CD4-positive, CD25-positive, alpha-beta regulatory T cell (primary cell): ENCODE data around the gene ACTG2. TPM values are rescaled to one million over a fixed set of nuclear protein-coding genes. Genes with fewer than 3 reads are reported as not detected.

Source experiments
- ATAC-seq, 2 donors: fragments of 150-1000 bp; cut with Tn5 transposase; one replicate each; pipeline ENCODE4 v1.10.0; 2021; ENCODE audit warnings: low read depth in 2 of 2, moderate number of reproducible peaks in 2 of 2, moderate library complexity in 1 of 2
- DNase-seq, 3 donors: peaks; one replicate each; pipeline versions ENCODE4 v3.0.0 to v3.0.0-alpha.2; 2012 to 2022; ENCODE audit warnings: mixed read lengths in 1 of 3
- H3K27ac ChIP-seq: one replicate; pipeline ENCODE4 v1.7.0; 2013; ENCODE audit warnings: mild to moderate bottlenecking, low read length; ENCODE audit not compliant: insufficient read depth, poor library complexity, severe bottlenecking
- H3K27me3 ChIP-seq: one replicate; pipeline ENCODE4 v1.7.0; 2013; ENCODE audit warnings: low read length; ENCODE audit not compliant: control insufficient read depth, insufficient read depth
- H3K36me3 ChIP-seq: one replicate; pipeline ENCODE4 v1.7.0; 2013; ENCODE audit warnings: mild to moderate bottlenecking, low read length, moderate library complexity; ENCODE audit not compliant: control insufficient read depth, insufficient read depth
- H3K4me1 ChIP-seq: 2 replicates; pipeline ENCODE4 v1.7.0; 2013; ENCODE audit warnings: mild to moderate bottlenecking, low read length; ENCODE audit not compliant: insufficient read depth, control insufficient read depth, poor library complexity, severe bottlenecking
- H3K4me3 ChIP-seq: one replicate; pipeline ENCODE4 v1.7.0; 2013; ENCODE audit warnings: low read depth, mild to moderate bottlenecking, low read length, moderate library complexity
- H3K9me3 ChIP-seq, 2 experiments: 1 replicate in 1 of 2; 2 replicates in 1 of 2; pipeline ENCODE4 v1.7.0; 2013; ENCODE audit warnings: low read length in 2 of 2, mild to moderate bottlenecking in 1 of 2, moderate library complexity in 1 of 2; ENCODE audit not compliant: control insufficient read depth in 2 of 2
- H3K27ac Mint-ChIP-seq, 3 donors: one replicate each; pipeline ENCODE4 v1.8.0; 2020 to 2022; ENCODE audit warnings: mild to moderate bottlenecking in 3 of 3, mixed read lengths in 3 of 3, moderate library complexity in 2 of 3
- H3K27me3 Mint-ChIP-seq: one replicate; pipeline ENCODE4 v1.8.0; 2022; ENCODE audit warnings: mild to moderate bottlenecking, mixed read lengths
- H3K36me3 Mint-ChIP-seq: one replicate; pipeline ENCODE4 v1.8.0; 2020; ENCODE audit warnings: mixed read lengths
- H3K4me1 Mint-ChIP-seq, 4 donors: one replicate each; pipeline ENCODE4 v1.8.0; 2020 to 2022; ENCODE audit warnings: mixed read lengths in 4 of 4, mild to moderate bottlenecking in 1 of 4
- H3K4me3 Mint-ChIP-seq, 4 donors: one replicate each; pipeline ENCODE4 v1.8.0; 2020 to 2022; ENCODE audit warnings: mild to moderate bottlenecking in 4 of 4, mixed read lengths in 4 of 4, moderate library complexity in 3 of 4
- H3K9me3 Mint-ChIP-seq, 7 donors: one replicate each; pipeline ENCODE4 v1.8.0; 2020 to 2022; ENCODE audit warnings: mixed read lengths in 7 of 7, mild to moderate bottlenecking in 3 of 7, moderate library complexity in 2 of 7
- polyA plus RNA-seq, 4 donors: library from polyadenylated mRNA; unstranded; fragments of 300-500 nt; fragmentation: Illumina TruSeq; gene quantifications; one replicate each; pipeline ENCODE4 v1.2.3, GENCODE V29; 2021
- total RNA-seq: library from RNA; stranded (reverse); gene quantifications from one replicate; pipeline ENCODE4 v1.2.3, GENCODE V29; 2022

ACTG2 gene
- total and polyA plus RNA-seq, 5 donors from 2014 or later = 0.64 to 6.6 (median 2.8) TPM

DNA sequence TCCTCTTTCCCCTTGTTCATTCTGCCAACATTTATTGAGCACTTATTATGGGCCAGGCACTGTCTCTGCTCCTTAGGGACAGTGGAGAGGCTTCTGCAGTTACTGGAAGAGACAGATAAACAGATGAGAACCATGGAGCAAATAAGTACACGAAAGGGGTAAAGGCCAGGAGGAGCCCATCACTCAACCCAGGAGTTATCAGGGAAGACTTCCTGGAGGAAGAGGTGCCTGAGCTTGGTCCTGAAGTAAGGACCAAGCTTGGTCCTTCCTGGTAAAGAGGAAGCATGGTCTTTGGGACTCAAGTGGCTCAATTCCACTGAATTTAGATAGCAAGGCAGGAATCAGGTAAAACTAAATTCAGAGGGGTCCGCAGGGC lies 1.7 kb downstream of the ACTG2 start:
- Histone ChIP-seq H3K4me3 (no peak overlapping the region), H3K27ac (no peak overlapping the region), H3K27me3 (no peaks in the 10 kb centered on the region), H3K9me3 (no peaks in the 10 kb centered on the region), H3K36me3 (no peaks in the 10 kb centered on the region), H3K4me1 (no peaks in the 10 kb centered on the region)
- no peak for ATAC-seq
- peaks cover 0 to 23% (median 4%) of the 10 kb centered on the region in 4 donors for H3K4me1 Mint-ChIP-seq
- no peaks in the 10 kb centered on the region for H3K36me3 Mint-ChIP-seq
- no peak for DNase-seq
- H3K9me3 Mint-ChIP-seq = no peaks in the 10 kb centered on the region
- peaks cover 4% of the 10 kb centered on the region for H3K27me3 Mint-ChIP-seq
- peak overlapping the region; percentile 56 to 83 (median 83) for H3K27ac Mint-ChIP-seq
- H3K4me3 Mint-ChIP-seq = no peak overlapping the region

DNA sequence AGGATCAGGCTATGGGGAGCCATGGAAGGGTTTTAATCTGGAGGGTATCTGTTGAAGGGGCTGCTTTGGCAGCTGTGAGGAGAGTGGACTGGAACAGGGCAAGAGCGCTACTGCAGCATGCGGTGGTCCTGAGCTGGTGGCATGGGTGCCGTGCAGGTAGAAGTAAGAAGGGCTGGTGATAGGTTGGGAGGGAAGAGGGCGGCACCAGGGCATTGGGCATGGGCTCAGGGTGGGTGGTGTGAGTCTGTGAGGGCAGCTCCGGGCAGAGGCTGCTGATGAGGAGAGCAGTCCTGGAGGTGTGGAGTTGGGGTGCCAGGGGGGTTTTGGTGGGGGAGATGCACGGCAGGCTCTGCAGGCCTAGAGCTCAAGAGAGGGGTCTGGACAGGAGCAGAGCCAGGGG lies 2.1 kb downstream of the ACTG2 start:
- H3K9me3 ChIP-seq = no peaks in the 10 kb centered on the region
- Mint-ChIP-seq H3K4me3 (peak overlapping the region in 1 of 4 donors; percentile 44), H3K27me3 (peaks cover 4% of the 10 kb centered on the region)

DNA sequence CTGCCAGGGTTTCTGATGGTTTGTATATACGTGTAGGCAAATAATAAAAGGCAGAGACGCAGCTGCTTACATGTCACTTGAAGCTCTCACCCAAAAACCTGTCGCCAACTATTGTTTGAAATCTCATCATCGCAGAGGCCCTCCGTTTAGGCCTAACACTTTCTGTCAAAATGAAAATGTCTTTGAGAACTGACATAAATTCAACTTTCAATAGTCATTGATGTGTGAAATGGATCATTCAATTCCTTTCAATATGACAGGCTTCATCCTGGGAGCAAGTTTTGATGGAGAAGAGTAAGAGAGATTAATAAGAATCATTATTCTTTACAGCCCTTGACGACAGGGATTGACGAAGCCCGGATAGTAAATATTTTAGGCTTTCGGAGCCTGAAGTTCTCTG lies 2.7 kb downstream of the ACTG2 start:
- Mint-ChIP-seq H3K27me3 (peaks cover 4% of the 10 kb centered on the region), H3K4me3 (no peak overlapping the region), H3K9me3 (no peaks in the 10 kb centered on the region), H3K36me3 (no peaks in the 10 kb centered on the region), H3K27ac (peak overlapping the region in 2 of 3 donors; percentile 63 to 83), H3K4me1 (peaks cover 0 to 23% (median 4%) of the 10 kb centered on the region in 4 donors)
- Histone ChIP-seq H3K27ac (no peak overlapping the region), H3K4me3 (no peak overlapping the region), H3K4me1 (no peaks in the 10 kb centered on the region), H3K36me3 (no peaks in the 10 kb centered on the region), H3K27me3 (no peaks in the 10 kb centered on the region), H3K9me3 (no peaks in the 10 kb centered on the region)
- DNase-seq (no peak), ATAC-seq (no peak)

More for the DNA sequence above, 2.1 kb downstream of the ACTG2 start:
- H3K36me3 Mint-ChIP-seq = no peaks in the 10 kb centered on the region
- ATAC-seq (no peak), DNase-seq (no peak)
- H3K27ac Mint-ChIP-seq = peak overlapping the region; percentile 38 to 83 (median 83)
- no peaks in the 10 kb centered on the region for H3K9me3 Mint-ChIP-seq
- no peak overlapping the region for H3K27ac ChIP-seq
- no peaks in the 10 kb centered on the region for H3K27me3 ChIP-seq
- no peaks in the 10 kb centered on the region for H3K36me3 ChIP-seq
- H3K4me1 ChIP-seq = no peaks in the 10 kb centered on the region
- no peak overlapping the region for H3K4me3 ChIP-seq
- H3K4me1 Mint-ChIP-seq = peaks cover 0 to 23% (median 4%) of the 10 kb centered on the region in 4 donors

DNA sequence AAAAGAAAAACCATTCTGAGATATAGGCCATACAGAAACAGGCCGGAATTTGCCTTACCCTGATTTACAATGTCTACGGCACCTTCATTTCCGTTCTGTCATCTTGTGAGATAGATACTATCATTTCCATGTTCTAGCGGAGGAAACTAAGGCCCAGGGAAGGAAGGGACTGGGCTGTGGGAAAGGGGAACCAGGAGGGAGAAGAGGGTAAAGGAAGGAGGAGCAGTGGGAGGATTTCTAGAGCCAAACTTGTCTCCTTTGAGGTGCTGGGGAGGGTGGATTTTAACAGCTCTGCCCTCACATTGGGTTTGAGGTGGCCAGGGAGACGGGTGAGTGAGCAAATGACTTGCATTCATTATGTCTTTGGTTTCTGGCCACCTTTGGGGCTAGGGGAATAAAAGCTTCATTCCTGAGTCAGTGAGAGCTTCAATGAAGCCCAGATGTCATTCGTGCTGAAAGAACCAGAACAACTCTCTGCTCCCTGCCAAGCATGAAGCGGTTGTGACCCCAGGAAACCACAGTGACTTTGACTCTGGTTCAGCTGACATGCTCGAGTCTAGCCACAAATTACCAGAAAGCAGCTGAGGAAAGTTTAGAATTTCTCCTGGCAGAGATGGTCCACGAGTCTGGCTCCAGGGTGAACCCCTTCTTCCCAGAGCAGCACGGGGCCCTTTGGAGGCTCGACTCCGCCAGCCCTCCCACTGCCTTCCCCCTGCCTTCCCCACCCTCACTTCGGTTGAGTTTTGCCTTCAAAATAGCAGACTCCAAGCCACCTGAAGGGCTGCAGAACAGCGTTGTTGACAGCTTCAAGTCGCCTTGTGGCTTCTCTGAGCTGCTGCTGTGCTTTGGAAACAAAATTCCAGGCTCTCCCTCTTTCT lies 3.8 kb downstream of the ACTG2 start:
- Histone ChIP-seq H3K4me1 (no peaks in the 10 kb centered on the region), H3K9me3 (no peaks in the 10 kb centered on the region), H3K36me3 (no peaks in the 10 kb centered on the region), H3K27ac (peak overlapping the region; percentile 48), H3K4me3 (peak overlapping the region; percentile 7), H3K27me3 (no peaks in the 10 kb centered on the region)
- Mint-ChIP-seq H3K9me3 (no peaks in the 10 kb centered on the region), H3K4me3 (peak overlapping the region; percentile 6 to 81 (median 64)), H3K27ac (peak overlapping the region; percentile 65 to 94 (median 83)), H3K4me1 (peaks cover 0 to 23% (median 4%) of the 10 kb centered on the region in 4 donors), H3K27me3 (peaks cover 4% of the 10 kb centered on the region), H3K36me3 (no peaks in the 10 kb centered on the region)
- DNase-seq (peak in 2 of 3 donors; percentile 26 to 53), ATAC-seq (peak; percentile 54)

DNA sequence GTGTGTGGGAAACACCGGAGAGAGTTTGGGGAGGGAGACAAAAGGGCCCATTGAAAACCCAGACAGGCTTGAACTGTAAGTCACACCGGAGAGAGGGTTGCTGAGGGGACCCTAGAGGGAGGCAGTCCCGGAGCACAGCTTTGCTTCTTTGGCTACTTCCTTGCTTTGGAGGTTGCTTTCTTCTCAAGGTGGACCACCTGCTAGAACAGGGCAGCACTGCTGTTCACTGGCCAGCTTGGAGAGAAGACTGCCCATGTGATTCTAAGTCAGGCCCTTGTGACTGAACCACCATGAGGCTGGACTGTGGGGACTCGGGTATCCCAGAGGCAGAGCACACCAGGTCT lies 4.4 kb downstream of the ACTG2 start:
- no peaks in the 10 kb centered on the region for H3K36me3 ChIP-seq
- Mint-ChIP-seq H3K4me3 (no peak overlapping the region), H3K36me3 (no peaks in the 10 kb centered on the region), H3K27me3 (peaks cover 4% of the 10 kb centered on the region), H3K9me3 (no peaks in the 10 kb centered on the region), H3K27ac (peak overlapping the region in 1 of 3 donors; percentile 83), H3K4me1 (peaks cover 0 to 23% (median 4%) of the 10 kb centered on the region in 4 donors)
- no peaks in the 10 kb centered on the region for H3K9me3 ChIP-seq
- H3K27ac ChIP-seq = no peak overlapping the region
- H3K4me1 ChIP-seq = no peaks in the 10 kb centered on the region
- ATAC-seq (no peak), DNase-seq (no peak)
- no peak overlapping the region for H3K4me3 ChIP-seq
- H3K27me3 ChIP-seq = no peaks in the 10 kb centered on the region

DNA sequence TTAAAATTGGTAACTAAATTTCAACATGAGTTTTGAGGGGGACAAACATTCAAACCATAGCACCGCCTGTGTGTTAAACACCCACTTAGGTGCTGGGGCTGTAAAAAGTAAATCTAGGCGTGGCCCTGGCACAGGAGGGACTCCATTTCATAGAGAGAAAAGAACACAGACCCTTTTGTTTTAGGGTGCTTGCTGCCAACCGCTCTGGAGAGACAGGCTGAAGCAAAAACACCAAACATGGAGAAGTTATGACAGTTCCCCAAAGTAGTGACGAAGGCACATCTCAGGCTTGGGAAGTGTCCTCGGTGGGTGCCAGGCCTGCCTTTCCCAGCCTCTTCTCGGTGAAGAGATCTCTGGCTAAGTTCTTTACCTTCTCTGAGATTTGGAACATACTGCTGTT lies 5.1 kb downstream of the ACTG2 start:
- Mint-ChIP-seq H3K4me1 (peaks cover 0 to 23% (median 4%) of the 10 kb centered on the region in 4 donors), H3K4me3 (no peak overlapping the region), H3K9me3 (no peaks in the 10 kb centered on the region), H3K36me3 (no peaks in the 10 kb centered on the region), H3K27me3 (peaks cover 4% of the 10 kb centered on the region), H3K27ac (no peak overlapping the region)
- no peak overlapping the region for H3K4me3 ChIP-seq
- no peak overlapping the region for H3K27ac ChIP-seq
- no peaks in the 10 kb centered on the region for H3K4me1 ChIP-seq
- no peaks in the 10 kb centered on the region for H3K36me3 ChIP-seq
- no peaks in the 10 kb centered on the region for H3K27me3 ChIP-seq
- DNase-seq (no peak), ATAC-seq (no peak)
- H3K9me3 ChIP-seq = no peaks in the 10 kb centered on the region

DNA sequence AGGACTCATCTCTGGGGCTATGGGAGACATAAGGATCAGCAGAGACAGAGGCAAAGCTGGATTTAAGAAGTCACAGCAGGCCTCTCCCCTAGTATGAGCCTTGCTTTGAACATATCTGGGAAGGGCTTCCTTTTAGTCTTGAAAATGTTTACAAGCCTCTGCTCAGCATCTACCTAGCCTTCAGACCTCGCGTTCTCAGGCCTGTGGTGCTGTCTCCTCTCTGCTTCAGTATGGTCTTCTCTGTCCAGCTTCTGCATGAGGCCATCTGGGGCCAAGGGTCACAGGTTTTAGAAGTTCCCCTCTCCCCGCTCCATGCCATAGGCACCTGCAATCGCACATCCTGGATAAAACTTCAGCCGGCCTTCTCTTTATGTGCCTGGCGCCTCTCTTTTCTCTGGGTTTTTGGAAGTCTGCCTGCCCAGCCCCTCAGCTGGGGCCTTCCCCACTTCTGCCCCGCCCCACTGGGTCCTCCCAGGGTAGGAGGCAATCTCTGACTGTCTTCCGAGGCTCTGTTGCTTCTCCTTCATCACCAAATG lies 7.1 kb downstream of the ACTG2 start:
- ATAC-seq (no peak), DNase-seq (no peak)
- no peak overlapping the region for H3K27ac Mint-ChIP-seq
- H3K4me1 Mint-ChIP-seq = peaks cover 0 to 14% (median 1%) of the 10 kb centered on the region in 4 donors
- no peak overlapping the region for H3K27ac ChIP-seq
- H3K4me3 Mint-ChIP-seq = no peak overlapping the region
- no peaks in the 10 kb centered on the region for H3K9me3 Mint-ChIP-seq
- H3K36me3 ChIP-seq = no peaks in the 10 kb centered on the region
- no peaks in the 10 kb centered on the region for H3K36me3 Mint-ChIP-seq
- no peaks in the 10 kb centered on the region for H3K27me3 ChIP-seq
- H3K9me3 ChIP-seq = no peaks in the 10 kb centered on the region
- H3K4me1 ChIP-seq = no peaks in the 10 kb centered on the region
- no peak overlapping the region for H3K4me3 ChIP-seq
- H3K27me3 Mint-ChIP-seq = no peaks in the 10 kb centered on the region

DNA sequence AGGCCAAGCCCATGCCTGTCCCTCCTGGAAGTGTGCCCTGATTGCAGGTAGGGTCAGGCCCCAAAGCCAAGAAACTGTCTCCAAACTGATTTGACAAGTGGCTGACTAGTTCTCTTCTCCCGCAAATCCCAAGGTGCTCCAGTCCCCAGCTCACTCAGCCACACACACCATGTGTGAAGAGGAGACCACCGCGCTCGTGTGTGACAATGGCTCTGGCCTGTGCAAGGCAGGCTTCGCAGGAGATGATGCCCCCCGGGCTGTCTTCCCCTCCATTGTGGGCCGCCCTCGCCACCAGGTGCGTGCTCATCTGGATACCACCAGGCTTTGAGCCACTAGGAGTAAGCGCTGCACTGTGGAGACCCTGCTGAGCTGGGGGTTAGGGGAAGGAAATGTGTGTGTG lies 8.3 kb downstream of the ACTG2 start:
- no peaks in the 10 kb centered on the region for H3K9me3 Mint-ChIP-seq
- Histone ChIP-seq H3K36me3 (no peaks in the 10 kb centered on the region), H3K4me1 (no peaks in the 10 kb centered on the region), H3K27ac (no peak overlapping the region), H3K9me3 (no peaks in the 10 kb centered on the region), H3K4me3 (no peak overlapping the region), H3K27me3 (no peaks in the 10 kb centered on the region)
- no peak overlapping the region for H3K4me3 Mint-ChIP-seq
- no peak overlapping the region for H3K27ac Mint-ChIP-seq
- no peaks in the 10 kb centered on the region for H3K27me3 Mint-ChIP-seq
- DNase-seq (no peak), ATAC-seq (no peak)
- H3K4me1 Mint-ChIP-seq = peaks cover 0 to 8% (median 1%) of the 10 kb centered on the region in 4 donors
- H3K36me3 Mint-ChIP-seq = no peaks in the 10 kb centered on the region
